ENCODE results near the gene VAT1L. TPM values are rescaled to one million over a fixed set of nuclear protein-coding genes. Genes with fewer than 3 reads are reported as not detected.

VAT1L gene
- polyA plus RNA-seq, 4 donors: 4.9 to 6.1 (median 5.5) TPM

DNA sequence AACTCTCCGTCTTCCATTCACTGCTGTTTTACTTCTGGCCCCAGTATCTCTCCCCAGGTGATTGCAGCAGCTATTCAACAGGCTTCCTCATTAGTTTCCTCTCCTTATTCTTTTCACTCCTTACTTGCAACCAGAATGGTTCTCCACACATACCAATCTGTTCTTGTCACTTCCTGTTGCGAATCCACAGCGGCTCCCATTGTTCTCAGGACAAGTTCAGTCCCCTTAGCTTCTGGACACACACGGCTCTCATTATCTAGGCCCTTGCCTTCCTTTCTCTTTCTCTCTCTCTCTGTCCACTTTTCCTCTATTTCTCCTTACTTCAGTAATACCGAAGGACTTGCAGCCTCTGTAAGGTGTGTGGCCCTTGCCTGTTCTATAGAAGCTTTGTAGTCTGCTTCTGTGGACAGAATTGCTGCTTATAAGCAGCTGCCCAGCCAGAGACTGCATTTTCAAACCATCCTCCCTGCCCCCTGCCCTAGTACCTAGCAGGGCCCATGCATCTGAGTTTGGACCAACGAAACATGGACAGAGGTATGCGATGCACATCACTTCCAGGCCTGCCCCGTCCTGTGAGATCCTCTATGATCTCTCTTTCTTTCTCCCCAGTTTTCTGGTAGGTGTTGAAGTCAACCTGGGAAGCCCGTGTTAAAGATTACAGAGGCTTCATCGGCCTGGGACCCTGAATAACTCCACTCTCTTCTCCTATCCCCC, 45.7 kb downstream of the VAT1L start:
- no peak for DNase-seq (ENCODE audit: low read depth in 4 of 4, low spot score in 3 of 4)

DNA sequence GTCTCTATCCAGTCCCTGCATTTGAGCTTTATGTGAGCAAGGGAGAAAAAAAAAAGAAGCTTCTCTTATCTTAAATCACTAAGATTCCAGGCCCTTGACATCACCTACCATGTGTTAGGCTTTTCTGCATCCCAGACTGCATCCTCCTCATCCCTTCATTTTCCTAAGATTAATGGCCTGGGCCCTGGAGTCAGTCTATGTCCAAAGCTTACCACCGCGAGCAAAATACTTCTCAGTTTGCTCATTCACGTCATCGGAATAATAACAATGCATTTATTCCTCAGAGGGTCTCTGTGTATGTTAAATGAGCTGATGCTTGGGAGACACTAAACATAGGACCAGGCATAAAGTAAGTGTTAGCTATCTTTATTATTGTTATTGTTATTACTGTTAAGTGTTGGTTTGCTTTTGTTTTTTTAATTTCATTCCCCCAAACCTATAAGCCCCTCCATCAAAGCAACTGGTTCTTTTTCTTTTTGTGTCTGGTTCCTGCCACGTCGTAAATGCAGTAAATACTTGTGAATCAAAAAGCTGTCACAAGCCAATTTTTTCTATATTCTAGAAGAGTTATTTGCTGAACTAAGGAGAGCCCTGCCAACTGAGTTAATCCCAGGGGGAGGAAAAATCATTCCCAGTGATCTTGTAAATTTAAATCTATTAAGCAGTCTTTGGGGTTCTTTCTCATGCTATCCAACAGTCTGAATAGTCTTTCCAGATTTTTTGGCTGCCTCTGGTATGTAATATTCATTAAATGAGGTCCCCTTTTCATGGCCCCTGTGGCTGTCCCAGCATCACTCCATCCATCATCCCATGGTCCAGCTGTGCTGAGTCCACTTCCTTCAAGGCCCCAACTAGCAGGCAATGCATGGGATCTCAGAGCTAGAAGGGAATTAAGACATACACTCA, 46.5 kb downstream of the VAT1L start:
- DNase-seq (ENCODE audit: low read depth in 4 of 4, low spot score in 3 of 4): peak in 1 of 4 donors; percentile 27

DNA sequence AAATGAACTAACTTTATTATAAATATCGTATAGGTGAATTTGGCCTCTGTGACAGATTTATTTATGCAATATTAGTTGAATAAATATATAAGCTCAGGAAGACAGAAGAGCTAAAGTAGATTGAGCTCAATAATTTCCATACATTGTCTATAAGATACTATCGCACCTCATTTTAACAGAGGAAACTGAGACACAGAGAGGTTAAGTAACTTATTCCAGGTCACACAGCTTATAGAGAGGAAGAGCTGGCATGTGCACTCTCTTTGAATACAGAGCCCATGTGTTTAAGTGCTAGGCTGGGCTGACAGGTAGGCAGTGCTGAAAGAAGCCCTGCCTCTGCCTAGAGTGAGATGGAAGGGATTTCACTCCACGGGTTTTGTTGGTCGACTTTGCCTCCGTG, 48.4 kb downstream of the VAT1L start:
- no peak for DNase-seq (ENCODE audit: low read depth in 4 of 4, low spot score in 3 of 4)

DNA sequence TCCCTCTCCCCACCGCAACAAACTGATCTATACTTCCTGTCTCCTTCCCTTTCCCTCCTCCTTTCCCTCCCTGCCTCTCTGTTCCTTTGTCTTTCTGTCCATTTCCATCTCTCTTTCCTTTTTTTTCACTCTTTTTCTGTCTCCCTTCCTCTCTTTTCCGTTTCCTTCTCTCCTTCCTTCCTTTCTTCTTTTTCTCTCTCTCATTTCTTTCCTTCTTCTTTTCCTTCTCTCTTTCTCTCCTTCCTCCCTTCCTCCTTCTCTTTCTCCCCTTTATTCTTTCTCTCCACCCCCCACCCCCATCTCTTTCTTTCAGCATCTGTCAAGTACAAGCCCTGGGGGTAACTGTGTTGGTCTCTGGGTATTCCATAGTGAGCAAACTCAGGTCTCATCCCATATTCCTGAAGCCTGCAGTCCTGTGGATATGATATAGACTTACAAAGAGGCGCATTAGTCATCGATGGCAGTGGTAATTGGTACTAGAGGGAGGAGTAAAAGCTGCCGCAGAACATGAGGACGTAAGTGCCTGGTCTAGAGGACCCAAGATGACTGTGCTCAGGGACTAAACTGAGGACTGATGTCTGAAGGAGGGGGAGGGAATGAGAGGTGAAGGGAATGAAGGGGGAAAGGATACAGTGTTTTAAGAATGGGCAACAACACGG, 50.4 kb downstream of the VAT1L start:
- DNase-seq (ENCODE audit: low read depth in 4 of 4, low spot score in 3 of 4): no peak

DNA sequence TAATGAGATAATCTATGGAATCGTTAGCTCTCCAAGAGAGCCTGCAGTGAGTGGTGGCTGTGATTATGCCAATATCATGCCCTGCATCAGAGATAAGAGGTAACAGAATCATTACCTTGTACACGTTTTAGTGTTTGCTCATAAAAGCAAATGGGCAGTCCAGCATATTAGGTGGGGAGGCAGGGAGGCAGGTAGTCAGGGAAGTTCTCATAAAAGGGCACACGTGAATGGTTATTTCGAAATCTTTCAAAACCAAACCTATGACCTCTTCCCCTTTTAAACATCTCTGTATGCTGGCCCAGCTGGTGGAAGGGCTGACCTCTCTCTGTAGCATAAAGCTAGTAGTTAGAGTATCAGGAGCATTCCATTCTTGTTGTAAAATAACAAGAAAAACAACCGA, 51.7 kb downstream of the VAT1L start:
- DNase-seq (ENCODE audit: low read depth in 4 of 4, low spot score in 3 of 4): no peak

DNA sequence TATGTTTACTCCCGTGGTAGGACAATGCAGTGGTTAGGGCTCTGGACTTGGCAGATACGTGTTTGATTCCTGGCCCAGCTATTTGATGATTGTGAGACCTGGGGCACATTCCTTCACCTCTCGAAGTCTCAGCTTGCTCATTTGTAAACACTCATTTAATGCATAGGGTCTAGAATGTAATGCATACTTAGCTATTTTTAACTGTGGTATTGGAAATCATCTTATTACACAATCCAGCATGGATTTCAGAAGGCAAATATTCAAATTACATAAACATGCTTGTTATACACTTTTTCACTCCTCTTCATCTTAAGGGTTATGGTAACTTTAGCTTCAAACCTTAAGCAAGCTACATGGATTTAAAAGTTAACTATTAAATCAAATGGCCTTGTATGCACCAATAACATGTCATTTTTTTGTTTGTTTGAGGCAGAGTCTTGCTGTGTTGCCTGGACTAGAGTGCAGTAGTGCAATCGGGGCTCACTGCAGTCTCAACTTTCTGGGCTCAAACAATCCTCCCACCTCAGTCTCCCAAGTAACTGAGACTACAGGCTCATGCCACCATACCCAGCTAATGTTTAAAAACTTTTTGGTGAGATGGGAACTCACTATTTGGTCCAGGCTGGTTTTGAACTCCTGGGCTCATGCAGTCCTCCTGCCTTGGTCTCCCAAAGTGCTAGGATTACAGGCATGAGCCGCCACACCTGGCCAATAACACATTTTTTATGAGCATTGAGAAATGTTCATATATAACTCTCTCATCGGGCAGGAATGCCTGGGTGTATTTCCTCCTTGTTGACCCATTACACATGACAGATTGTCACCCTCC, 52.5 kb downstream of the VAT1L start:
- DNase-seq (ENCODE audit: low read depth in 4 of 4, low spot score in 3 of 4): no peak

DNA sequence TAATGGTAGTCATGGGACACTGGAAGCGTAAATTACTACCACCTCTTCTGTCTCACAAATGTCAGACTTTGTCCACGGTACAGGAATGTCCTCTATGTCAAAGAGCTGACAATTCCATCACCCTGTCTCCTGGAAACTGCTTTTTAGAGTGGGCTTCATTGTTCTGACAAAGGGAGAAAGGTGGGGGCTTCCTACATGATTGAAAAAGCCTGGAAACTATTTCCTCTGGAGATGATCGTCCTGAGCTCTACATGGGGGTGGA, 53.1 kb downstream of the VAT1L start:
- no peak for DNase-seq (ENCODE audit: low read depth in 4 of 4, low spot score in 3 of 4)

DNA sequence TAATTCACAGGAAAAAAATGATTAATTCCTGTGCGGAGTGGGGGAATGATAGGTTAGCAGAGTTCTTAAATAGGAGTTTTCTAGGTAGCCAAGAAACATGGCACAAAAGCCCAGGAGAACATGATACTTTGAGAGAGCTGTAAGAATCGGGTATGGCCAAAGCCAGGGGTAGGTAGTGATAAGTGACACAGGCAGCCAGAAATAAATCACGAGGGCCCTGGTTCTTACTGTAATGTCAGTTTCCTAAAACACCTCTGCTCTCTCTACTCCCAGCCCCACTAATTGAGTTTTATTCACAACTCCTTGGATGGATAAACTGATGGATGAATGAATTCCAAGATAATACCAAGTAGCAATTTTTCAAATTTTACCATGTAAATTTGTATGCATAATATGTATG, 54.1 kb downstream of the VAT1L start:
- DNase-seq (ENCODE audit: low read depth in 4 of 4, low spot score in 3 of 4): no peak

DNA sequence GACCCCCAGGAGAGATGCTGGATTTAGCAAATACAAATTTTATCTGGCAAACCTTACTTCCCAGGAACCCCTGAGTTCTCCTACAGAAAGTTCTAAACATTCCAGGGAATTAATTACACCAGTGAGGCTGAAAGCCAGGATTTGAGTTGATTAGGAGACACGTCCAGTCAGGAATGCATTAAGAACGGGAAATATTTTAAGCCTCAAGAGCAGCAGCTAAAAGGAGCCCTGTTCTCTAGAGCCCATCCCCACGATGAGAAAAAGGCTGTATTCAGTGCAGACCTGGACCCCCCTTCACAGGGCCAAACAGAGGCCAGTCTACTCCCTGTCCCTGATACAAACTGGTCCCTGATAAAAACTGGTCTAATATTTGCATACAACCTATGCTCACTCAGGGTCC, 55.0 kb downstream of the VAT1L start:
- no peak for DNase-seq (ENCODE audit: low read depth in 4 of 4, low spot score in 3 of 4)

DNA sequence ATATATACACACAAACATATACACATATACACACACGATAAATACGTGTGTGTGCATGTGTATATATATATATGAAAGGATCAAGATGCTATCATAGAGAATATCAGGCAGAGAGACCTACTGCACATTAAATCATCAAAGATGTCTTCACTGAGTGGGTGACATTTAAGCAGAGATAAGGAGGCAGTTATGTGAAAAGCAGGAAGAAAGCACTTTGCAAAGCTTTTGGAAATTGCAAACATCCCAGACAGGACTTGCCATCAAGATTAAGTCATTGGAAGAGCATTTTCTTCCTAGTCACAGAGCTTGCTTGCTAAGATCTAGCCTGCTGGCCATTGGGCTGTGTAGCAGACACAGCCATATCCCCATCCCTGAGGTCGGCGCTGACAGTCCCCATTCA, 56.4 kb downstream of the VAT1L start:
- no peak for DNase-seq (ENCODE audit: low read depth in 4 of 4, low spot score in 3 of 4)

DNA sequence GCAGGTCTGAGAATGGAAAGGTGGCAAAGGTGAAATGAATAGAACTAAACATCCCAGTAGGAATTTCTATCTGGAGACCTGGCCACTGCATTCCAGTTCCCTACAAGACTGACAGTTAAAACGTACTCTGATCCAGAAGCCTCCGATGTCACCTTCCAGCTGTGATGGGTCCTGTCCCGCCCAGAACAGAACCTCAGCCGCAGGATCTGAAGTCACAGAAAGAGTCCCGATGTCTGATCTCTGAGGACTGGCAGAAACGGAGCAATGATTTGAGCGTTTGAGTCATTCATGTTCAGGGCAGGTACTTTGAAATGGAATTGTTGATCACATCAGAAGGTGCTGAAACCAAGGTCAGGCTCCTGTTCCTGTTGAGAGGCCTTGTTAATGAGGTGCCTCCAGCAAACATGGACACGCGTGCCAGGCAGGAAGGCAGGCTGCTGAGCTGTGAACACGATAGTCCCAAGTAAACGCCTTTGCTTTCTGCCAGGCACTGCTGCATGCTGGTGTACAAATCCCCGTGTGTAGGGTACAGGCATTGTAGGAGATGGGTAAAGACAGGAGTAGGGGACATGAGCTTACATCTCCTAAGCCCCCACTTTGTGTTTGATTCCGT, 61.4 kb downstream of the VAT1L start:
- DNase-seq (ENCODE audit: low read depth in 4 of 4, low spot score in 3 of 4): no peak

DNA sequence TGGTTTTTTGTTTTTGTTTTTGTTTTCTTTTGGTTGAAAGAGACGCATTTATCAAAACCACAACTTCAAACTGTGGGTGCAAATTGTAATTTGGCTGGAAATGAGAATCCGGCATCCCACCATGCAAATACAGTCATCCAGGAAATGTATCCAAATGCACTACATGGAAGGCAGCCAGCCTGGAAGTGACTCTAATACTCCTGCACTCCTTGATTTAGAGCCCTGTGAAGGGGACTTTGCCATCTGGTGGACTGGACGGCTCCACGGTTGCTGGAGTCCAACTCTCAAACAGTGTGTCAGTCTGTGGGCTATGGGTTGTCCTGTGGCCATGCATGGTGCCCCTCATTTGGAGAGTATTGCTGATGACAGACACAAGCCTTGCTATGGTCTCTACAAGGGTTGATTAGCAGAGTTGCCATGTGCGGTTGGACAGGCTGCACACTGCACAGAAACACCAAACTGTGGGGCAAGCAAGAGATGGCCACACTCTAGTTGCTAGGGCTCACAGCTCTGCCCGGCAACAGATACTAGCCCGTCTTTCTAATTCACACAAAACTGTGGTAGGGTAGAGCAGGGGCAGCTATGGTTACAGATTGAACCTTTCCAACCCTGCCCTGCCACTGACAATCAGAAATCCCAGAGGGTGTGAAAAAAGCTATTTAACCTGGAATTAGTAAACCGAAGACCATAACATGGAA, 62.4 kb downstream of the VAT1L start:
- DNase-seq (ENCODE audit: low read depth in 4 of 4, low spot score in 3 of 4): no peak

DNA sequence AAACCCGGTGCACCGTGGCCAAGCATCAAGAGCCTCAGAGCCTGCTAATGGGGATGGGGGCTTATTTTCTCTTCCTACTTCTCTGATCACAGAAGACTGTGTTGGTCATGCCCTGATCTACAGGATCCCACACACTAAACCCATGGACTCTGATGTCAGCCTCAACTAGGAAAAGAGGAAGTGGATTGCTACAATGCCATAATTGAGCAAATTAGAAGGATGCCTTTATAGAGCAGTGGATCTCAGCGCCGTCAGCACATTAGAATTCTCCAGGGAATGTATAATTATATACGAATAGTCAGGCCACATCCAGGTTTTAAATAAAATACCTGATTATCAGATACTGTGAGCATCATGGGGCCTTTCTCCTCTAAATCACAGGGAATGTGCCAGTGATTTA, 64.8 kb downstream of the VAT1L start:
- DNase-seq (ENCODE audit: low read depth in 4 of 4, low spot score in 3 of 4): no peak

DNA sequence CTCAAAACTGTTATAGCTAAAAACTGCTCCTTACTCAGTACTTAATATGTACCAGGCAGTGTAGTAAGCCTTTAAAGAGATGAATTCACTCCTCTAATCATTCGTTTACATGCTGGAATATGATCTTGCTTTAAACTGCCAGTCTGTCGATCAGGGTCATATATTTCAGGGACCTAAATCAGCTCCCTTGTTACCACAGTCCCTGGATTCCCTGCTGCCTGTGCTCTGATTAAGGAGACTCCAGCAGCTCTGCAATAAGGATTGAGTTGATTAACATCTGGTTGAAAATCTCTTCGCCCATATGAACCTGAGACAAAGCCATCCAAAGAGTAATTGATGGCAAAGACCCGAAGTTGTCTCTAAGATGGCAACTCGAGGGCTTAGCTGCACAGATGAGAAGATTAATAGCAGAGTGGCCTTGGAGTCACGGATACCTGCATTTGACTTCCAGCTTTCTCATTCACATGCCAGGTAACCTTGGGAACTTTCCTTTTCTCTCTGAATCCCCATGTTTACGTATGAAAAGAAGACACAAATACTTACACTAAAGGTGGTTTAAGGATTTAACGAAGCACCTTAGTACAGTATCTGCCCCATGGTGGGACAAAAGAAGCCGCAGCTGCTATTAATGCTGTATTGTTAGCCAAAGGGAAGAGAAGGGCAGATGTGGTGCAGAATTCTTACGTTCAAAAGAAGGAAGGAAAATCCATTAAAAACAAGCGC, 68.2 kb downstream of the VAT1L start:
- no peak for DNase-seq (ENCODE audit: low read depth in 4 of 4, low spot score in 3 of 4)

DNA sequence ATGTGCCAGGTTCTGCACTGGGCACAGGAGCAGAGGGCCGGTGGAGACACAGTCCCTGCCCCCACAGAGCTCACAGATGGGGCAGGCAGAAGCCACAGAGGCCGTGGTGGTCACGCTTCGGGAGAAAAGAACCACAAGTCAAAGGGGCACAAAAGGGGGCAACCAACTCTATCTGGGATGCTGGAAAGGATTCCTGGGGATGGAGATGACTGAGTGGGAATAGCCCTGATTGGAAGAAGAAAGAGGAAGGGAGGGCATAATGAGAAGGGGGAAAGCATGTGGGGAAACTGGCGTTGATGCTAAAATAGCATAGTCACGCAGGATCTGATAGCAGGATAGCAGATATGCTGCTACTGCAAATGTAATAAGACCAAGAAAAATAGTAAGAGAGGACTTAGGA, 69.7 kb downstream of the VAT1L start:
- DNase-seq (ENCODE audit: low read depth in 4 of 4, low spot score in 3 of 4): no peak

DNA sequence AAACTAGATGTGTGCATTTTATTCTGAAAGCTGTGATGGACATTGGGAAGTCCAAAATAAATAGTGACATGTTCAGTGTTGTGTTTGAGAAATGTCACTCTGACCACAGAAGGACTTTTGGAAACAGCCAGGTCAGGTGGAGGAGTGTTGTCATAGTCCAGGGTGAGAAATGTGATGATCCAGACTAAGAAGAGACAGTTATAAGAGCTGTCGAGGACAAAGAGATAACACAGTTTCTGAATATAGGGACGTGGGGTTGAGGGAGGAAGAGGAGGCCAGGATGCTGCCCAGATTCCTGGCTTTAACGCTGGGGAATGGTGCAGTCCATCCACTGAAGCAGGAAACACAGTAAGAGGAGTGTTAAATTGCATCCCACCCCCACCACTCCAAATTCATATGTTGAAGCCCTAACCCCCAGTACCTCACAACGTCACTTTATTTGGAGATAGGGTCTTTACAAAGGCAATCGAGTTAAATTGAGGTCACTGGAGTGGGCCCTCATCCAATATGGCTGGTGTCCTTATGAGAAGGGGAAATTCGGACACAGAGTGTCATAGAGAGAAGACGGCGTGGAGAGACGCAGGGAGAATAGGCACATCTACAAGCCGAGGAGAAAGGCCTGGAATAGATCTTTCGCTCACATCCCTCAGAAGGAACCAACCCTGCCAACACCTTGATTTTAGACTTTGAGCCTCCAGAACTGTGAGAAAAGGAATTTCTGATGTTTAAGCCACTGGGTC, 71.3 kb downstream of the VAT1L start:
- no peak for DNase-seq (ENCODE audit: low read depth in 4 of 4, low spot score in 3 of 4)

DNA sequence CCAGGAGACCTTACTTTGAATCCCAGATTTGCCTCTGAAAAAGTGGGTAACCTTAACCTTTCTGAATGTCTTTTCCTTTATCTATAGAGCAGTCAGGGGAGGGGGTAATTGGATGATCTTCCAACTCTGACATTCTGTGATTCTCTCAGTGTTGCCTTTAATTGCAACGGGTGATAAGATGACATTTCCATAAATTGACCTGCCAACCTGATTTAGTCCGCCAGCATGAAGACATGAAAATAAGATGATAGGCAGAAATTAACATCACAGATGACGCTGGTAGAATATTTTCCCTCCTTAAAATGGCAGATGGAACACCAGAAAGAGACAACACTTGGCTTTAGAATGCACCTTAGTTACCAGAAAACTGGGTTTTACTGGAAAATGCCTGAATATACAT, 72.6 kb downstream of the VAT1L start:
- DNase-seq (ENCODE audit: low read depth in 4 of 4, low spot score in 3 of 4): no peak

DNA sequence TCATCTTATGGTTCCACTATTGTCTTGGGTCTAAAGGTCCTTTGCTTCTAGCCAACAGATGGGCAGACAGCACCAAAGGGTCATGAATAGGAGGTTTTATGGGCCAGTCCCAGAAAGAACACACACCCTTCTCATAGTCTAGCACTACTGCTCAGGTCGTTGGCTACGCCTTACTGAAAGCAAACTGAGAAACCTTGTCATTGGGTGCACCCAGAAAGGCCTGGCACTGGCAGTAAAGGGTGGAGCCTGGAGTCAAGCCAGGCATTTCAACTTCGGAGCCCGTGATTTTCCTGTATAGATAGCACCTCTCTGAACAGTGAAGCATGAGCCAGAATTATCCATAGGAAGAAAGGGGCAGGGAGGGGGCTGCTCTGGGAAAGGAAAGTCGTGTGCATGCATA, 74.9 kb downstream of the VAT1L start:
- DNase-seq (ENCODE audit: low read depth in 4 of 4, low spot score in 3 of 4): no peak

DNA sequence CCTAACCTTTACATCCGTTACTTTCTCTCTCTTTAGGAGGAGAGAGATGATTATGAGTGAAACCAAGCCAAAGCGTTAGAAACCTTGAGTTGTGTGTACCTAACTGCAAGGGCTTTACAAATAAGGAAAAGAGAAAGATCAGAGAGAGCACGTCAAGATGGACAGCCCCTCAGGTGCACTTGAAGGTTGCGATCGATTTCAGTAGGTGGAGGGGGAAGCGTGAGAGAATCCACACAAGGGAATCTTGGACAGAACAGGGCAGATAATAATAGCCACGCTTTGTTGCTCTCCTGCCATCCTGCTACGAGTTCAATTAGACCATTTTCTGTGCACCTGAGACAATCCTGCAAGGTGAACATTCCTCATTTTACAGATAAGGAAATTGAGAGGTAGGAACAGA, 78.4 kb downstream of the VAT1L start:
- DNase-seq (ENCODE audit: low read depth in 4 of 4, low spot score in 3 of 4): no peak

Measured in right renal pelvis (tissue), 4 donors.